Left lobe of liver (tissue), 2 donors: ENCODE data around the gene TBC1D3E. TPM values are rescaled to one million over a fixed set of nuclear protein-coding genes. Genes with fewer than 3 reads are reported as not detected.
"Not testable (repeated sequence)": the region's sequence is repeated elsewhere in the genome, so short reads cannot be mapped to it uniquely, and the experiment has no call there.

ENCODE experiments used
- ATAC-seq: fragments of 200-7000 bp; cut with Tn5 transposase; one replicate; pipeline ENCODE4 v1.9.1; 2020; ENCODE audit warnings: mild to moderate bottlenecking, moderate library complexity
- DNase-seq: peaks from one replicate; pipeline ENCODE4 v3.0.0-alpha.2; 2020; ENCODE audit warnings: low spot score
- total RNA-seq: library from RNA; stranded (reverse); gene quantifications from one replicate; pipeline ENCODE4 v1.2.1, GENCODE V29; 2021
- donor health status: DM: no; HTN: no; CAD: no; lungs with moderate emphysema.
- donor health status: DM: no; HTN: yes; CAD: no.

The TBC1D3E gene
- not detected for total RNA-seq

GRCh38 chr17:38127651-38128050, at the start of gene TBC1D3E:
TSS of gene TBC1D3E (plus strand) at chr17:38127951. CDS start at chr17:38129496, 1,545 bp downstream.
- not testable (repeated sequence) for DNase-seq, ATAC-seq

GRCh38 chr17:38087344-38087743, 40.4 kb upstream of the TBC1D3E start:
- ATAC-seq, DNase-seq: not testable (repeated sequence)

GRCh38 chr17:38088120-38088519, 39.6 kb upstream of the TBC1D3E start:
- ATAC-seq, result not testable (repeated sequence)

GRCh38 chr17:38094059-38094694, 33.6 kb upstream of the TBC1D3E start:
- DNase-seq, result not testable (repeated sequence)
- ATAC-seq, result peak; percentile 44

More at GRCh38 chr17:38088120-38088519, 39.6 kb upstream of the TBC1D3E start:
- not testable (repeated sequence) for DNase-seq

GRCh38 chr17:38099262-38099661, 28.5 kb upstream of the TBC1D3E start:
- not testable (repeated sequence) for ATAC-seq, DNase-seq

GRCh38 chr17:38119829-38120228, 7.9 kb upstream of the TBC1D3E start:
- ATAC-seq, result peak; percentile 94
- not testable (repeated sequence) for DNase-seq

- DNase-seq, result peak; percentile 24
- ATAC-seq, result not testable (repeated sequence)
Observed at GRCh38 chr17:38134860-38135259, 7.1 kb downstream of the TBC1D3E start.

Other genes starting within 250 kb of the TBC1D3E start
- not detected for gene TBC1D3K, start 203.5 kb upstream of the TBC1D3E start, total RNA-seq
- 10.4 TPM for gene TBC1D3L, start 138.9 kb upstream of the TBC1D3E start, total RNA-seq
- 0.33 TPM for gene TBC1D3D, start 124.0 kb upstream of the TBC1D3E start, total RNA-seq
- 0.18 TPM for gene TBC1D3C, start 59.3 kb upstream of the TBC1D3E start, total RNA-seq
- not detected for gene TBC1D3, start 64.6 kb downstream of the TBC1D3E start, total RNA-seq
- gene MRPL45, start 169.2 kb downstream of the TBC1D3E start, total RNA-seq, result 19.1 TPM
- 0.03 TPM for gene GPR179, start 216.0 kb downstream of the TBC1D3E start, total RNA-seq
- gene SOCS7, start 223.9 kb downstream of the TBC1D3E start, total RNA-seq, result 6.4 TPM